Measurements from ENCODE around the gene GABPB1.
"Not testable (repeated sequence)": the region's sequence is repeated elsewhere in the genome, so short reads cannot be mapped to it uniquely, and the experiment has no call there.

GRCh38 chr15:50369564-50369963, 14.6 kb upstream of the GABPB1 start:
- not testable (repeated sequence) for TF ChIP-seq CTCF (conservative IDR thresholded peaks at IDR 0.05; ENCODE audit: low read depth, low read length); EZH2phosphoT487 (IDR thresholded peaks at IDR 0.05; ENCODE audit: borderline replicate concordance, low read length); EZH2 (IDR thresholded peaks at IDR 0.05; ENCODE audit: low read length, unreplicated experiment)

Measured in PC-3 (cell line).